SIG-M5 treated with dmso at 0.1 percent for 504 hours (cell line): ENCODE results near the gene CHCHD3.

Source experiments
- DNase-seq: peaks from one replicate; lab custom pipeline; 2025; ENCODE audit not compliant: unreplicated experiment; lab: John Stamatoyannopoulos, UW

The CHCHD3 gene

DNA sequence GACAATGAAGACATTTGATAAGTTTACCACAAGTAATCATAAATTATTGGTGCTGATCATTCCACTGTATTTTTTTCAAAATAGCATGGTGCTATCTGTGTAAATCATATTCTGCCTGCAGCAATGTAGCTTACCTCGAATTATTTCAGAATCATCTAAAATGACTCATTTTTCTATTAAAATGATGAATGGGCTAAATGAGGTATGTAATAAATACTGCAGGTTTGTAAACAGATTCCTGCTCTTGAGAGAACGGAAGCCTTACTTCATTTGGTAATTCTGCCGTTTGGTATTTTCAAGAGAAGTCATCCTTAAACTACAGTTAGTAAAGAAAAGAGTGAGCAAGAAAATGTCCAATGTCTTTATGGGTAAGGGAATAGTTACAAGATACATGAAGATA, 115.9 kb downstream of the CHCHD3 start:
- no peak for DNase-seq

- DNase-seq, result no peak
Measured at GRCh38 chr7:132964876-132965275, 117.0 kb downstream of the CHCHD3 start.

- DNase-seq, result no peak
Measured at GRCh38 chr7:132959891-132960290, 122.0 kb downstream of the CHCHD3 start.

DNA sequence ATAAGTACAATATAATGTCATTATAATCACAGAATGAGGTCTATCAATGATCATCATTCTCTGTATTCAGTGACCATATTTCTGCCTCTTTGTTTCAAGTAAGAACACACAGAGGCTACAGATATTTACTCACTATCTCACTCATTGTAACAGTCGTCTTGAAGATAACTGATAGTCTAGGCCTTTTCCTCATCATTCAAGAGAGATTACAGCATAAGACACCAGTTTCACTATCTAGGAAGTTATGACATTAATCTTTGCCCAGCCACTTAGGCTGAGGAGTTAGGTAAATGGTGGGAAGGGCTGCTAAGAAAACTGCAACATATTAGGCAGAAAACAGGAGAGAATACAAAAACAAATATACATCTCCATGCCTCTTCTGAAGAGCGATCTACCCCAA, 125.3 kb downstream of the CHCHD3 start:
- DNase-seq, result no peak

DNA sequence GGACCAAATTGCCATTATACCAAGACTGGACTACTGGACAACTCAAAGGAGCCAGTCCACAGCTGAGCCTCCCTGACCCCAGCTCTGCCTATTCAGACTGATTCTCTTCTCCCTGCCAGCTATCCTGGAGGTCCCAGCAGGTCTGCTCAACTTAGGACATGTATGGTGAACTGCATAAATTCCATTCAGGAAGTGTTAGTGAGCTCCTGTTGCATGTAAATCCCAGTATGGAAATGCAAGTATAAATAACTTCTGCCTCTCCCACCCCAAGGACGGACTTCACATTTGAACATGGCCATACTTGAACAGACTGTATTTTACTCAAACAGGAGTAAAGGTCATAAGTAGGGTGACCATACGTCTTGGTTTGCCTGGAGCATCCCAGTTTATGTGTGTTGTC, 128.4 kb downstream of the CHCHD3 start:
- DNase-seq, result no peak

GRCh38 chr7:132950725-132951124, 131.2 kb downstream of the CHCHD3 start:
- DNase-seq, result no peak

DNA sequence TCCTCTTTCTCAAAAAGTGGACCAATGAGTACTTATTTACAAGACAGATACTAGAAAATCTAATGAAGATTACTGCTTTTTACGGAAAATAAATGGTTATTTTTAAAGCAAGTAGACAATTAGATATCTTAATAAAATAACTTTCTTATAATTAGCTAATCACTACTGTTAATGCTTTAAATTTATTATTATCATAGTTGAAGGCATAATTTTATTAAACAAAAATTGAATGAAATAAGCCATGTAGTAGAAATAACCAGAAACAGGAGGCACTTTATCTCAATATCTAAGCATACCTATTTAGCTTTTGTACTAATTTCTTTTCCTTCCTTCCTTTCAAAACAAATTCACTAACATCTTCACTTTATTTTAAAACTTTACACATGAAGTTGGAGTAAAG, 134.9 kb downstream of the CHCHD3 start:
- no peak for DNase-seq

DNA sequence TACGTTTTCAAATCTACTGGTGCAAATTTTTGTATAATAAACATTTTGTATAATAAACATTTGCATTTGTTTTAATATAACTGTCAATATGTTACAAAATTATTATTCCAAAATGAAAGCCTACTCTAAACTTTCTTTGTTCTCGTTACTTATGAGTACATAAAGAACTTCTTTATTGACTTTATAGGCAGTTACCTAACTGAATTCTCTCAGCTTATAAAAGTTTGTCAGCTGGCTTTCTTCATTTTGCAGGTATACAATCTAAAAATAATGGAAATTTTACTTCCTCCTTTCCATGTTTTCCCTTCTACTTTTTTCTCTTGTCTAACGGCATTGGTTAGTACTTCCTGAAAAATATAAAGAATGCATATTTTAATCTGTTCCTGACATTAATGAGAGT, 137.1 kb downstream of the CHCHD3 start:
- DNase-seq, result no peak

DNA sequence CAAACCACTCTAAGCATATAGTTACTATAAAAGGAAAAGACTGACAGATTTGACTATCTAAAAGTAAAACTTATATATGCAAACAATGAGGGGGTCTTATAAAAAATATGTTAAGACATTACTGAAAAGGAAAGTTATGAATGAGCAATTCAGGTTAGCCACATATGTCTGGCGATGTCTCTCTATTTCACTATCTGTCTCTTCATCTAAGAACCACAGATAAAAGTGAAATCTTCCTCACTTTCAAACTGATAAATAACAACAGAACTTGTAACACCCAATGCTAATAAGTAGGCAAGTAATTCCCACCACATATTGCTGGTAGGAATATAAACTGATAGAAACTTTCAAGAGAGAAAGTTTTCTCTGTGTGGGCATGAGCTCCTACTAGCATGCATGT, 138.2 kb downstream of the CHCHD3 start:
- no peak for DNase-seq

- DNase-seq, result no peak
Measured at GRCh38 chr7:132942701-132943100, 139.2 kb downstream of the CHCHD3 start.

- no peak for DNase-seq
Measured at GRCh38 chr7:132941905-132942304, 140.0 kb downstream of the CHCHD3 start.

DNA sequence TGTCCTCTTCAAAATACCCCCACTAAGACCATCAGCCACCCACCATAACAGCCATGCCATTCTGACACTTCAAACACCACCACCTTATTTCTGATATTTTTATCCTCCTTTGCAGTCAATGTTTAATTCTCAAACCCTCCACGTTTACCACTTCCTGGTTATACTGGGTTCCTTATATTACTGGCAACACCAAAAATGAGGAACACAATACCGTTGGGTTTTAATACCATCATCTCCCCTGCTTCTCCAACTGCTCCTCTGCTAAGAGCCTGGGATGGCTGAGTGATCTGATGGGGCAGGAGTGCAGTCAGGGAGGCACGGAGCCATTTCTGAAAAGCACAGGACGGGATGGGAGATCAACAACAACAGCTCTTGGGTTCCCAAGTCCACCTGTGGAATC, 140.5 kb downstream of the CHCHD3 start:
- DNase-seq, result no peak

DNA sequence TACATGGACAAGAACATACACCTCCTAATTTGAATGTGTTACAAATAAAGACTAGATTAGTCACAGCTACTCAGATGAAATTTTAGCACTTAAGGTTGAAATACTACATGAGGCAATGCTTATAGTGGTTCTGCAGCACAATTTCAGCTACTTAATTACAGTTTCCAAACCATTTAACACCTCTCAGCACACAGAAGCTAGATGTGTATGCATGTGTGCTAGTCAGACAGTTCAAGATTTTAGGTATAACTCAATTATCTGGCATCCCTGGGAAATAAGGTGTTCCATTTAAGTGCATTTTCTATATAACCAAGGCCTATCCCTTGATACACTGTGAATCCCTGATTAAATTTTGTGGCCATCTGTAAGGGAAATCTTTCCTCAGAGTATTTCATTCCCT, 141.8 kb downstream of the CHCHD3 start:
- DNase-seq, result no peak

DNA sequence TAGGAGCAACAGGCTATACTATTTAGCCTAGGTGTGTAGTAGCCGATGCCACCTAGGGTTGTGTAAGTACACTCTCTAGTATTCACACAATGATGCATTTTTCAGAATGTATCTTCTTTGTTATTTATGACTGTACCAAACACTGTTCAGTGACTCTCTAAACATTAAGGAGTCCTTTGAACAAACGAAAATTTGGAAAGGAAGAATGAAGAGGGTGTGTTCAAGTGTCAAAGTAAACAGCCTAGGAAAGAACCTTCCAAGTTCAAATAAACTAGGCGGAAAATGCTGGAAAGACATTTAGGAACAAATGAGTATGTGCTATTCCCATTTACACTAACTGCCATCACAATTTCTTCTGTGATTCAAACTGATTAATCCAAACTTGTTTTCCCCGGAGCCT, 142.4 kb downstream of the CHCHD3 start:
- no peak for DNase-seq

GRCh38 chr7:132937286-132937685, 144.6 kb downstream of the CHCHD3 start:
- no peak for DNase-seq

- no peak for DNase-seq
Measured at GRCh38 chr7:132935608-132936007, 146.3 kb downstream of the CHCHD3 start.

DNA sequence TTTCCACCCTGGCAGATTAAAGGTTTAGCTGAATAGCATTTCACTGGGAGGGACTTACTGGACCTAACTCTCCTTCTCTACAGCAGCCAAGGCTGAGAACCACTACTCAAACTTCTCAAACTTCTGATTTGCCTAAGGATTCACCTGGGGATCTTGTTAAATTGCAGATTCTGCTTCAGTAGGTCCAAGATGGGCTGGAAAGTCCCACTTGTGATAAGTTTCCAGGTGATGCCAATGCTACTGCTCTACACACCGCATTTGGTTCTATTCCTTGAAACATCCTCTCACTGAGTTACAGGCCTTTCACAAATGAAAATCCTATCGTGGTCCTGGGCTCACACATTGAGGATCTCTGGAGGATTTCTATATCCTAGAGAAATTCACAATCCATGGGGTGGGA, 147.9 kb downstream of the CHCHD3 start:
- no peak for DNase-seq

DNA sequence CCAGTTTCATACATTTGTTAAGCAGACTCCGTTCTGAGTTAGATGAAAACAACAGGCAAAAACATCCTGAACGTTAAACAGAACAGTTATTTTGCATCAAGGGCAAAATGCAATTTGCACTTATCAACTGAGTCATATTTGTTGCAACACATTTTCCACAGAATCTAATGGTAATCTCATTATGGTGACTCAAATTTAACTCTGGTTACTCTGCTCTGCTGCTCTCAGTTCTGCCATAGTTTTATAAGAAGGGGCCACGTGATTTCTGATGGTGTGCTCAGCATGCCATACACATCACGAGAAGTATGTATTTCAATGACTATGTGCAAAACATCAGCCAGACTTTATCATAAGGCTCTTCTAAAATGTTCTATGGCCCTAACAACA, 148.8 kb downstream of the CHCHD3 start:
- peak; percentile 66 for DNase-seq

DNA sequence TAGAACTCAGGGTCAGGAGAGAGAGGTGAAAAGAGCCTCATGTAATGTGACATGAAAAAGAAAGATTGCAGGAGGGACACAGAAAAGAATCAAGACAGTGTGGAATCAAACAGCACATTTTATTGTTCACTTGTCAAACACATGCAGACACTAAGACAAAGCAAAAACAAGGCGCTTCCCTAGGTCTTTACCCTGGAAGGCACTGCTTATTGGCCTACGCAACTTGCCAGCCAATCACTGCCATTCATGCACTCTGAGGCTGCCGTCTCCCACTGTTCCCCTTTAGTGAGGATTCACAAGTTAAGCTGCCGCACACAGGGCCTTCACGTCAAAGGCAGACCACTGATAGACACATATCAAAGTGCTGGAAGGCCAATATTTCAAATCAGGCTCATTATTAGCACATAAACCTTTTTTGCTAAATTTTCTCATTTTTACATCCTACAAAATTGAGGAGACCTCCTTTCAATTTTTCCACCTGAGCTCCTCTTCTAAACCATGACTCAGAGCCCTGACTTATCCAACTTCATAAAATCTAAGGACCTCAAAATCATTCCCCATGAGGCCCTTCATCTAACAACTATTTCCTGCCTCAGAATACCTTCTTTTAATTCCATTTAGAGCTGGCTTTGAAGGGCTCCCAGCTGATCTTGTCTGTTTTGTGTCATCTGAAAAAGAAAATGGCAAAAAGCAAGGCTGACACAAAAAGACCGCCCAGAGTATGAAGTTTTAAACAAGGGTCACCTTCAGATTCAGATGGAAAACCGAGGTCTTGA, 149.4 kb downstream of the CHCHD3 start:
- no peak for DNase-seq

GRCh38 chr7:132930881-132931280, 151.0 kb downstream of the CHCHD3 start:
- DNase-seq, result peak; percentile 1

DNA sequence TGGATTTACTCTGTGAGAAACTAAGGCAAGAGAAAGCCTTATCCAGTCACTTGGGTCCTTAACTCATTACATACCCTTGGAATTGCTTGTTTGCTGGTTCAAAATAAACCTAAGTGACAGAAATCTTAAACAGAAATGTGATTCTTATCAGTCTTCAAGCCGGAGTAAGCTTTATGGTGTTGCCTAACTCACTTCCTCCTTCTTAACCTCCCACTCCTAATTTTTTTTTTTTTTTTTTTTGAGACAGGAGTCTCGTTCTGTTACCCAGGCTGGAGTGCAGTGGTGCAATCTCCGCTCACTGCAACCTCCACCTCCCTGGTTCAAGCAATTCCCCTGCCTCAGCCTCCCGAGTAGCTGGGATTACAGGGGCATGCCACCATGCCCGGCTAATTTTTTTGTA, 151.9 kb downstream of the CHCHD3 start:
- DNase-seq, result peak; percentile 48

GRCh38 chr7:132919771-132920170, 162.1 kb downstream of the CHCHD3 start:
- DNase-seq, result no peak

GRCh38 chr7:132915647-132916046, 166.2 kb downstream of the CHCHD3 start:
- DNase-seq, result no peak
